ENCODE measurements around the gene ESAM.

The ESAM gene

GRCh38 chr11:124768914-124769313 is 6.8 kb upstream of the ESAM start:
- peaks cover 9% of the 10 kb centered on the region for H3K4me1 ChIP-seq (ENCODE audit: control insufficient read depth, insufficient read depth, low read length)
- no peaks in the 10 kb centered on the region for H3K27me3 ChIP-seq (ENCODE audit: control insufficient read depth, insufficient read depth, low read length)
- H3K9me3 ChIP-seq (ENCODE audit: control insufficient read depth, low read length) = no peaks in the 10 kb centered on the region
- H3K9ac ChIP-seq (ENCODE audit: low read length) = no peak overlapping the region
- H3K4me3 ChIP-seq (ENCODE audit: low read length) = no peak overlapping the region
- H3K36me3 ChIP-seq (ENCODE audit: control insufficient read depth, insufficient read depth, low read length) = no peaks in the 10 kb centered on the region

- Histone ChIP-seq H3K9me3 (ENCODE audit: control insufficient read depth, low read length) (no peaks in the 10 kb centered on the region), H3K27me3 (ENCODE audit: control insufficient read depth, insufficient read depth, low read length) (peaks cover 7% of the 10 kb centered on the region), H3K9ac (ENCODE audit: low read length) (no peak overlapping the region), H3K36me3 (ENCODE audit: control insufficient read depth, insufficient read depth, low read length) (no peaks in the 10 kb centered on the region), H3K4me3 (ENCODE audit: low read length) (no peak overlapping the region), H3K4me1 (ENCODE audit: control insufficient read depth, insufficient read depth, low read length) (peaks cover 25% of the 10 kb centered on the region)
Measured at GRCh38 chr11:124766156-124766555, 4.1 kb upstream of the ESAM start.

GRCh38 chr11:124763156-124763947 is 1.3 kb upstream of the ESAM start:
- Histone ChIP-seq H3K9me3 (ENCODE audit: control insufficient read depth, low read length) (no peaks in the 10 kb centered on the region), H3K9ac (ENCODE audit: low read length) (peak overlapping the region; percentile 58), H3K27me3 (ENCODE audit: control insufficient read depth, insufficient read depth, low read length) (peaks cover 35% of the 10 kb centered on the region), H3K36me3 (ENCODE audit: control insufficient read depth, insufficient read depth, low read length) (no peaks in the 10 kb centered on the region), H3K4me3 (ENCODE audit: low read length) (peak overlapping the region; percentile 47), H3K4me1 (ENCODE audit: control insufficient read depth, insufficient read depth, low read length) (peaks cover 42% of the 10 kb centered on the region)

DNA sequence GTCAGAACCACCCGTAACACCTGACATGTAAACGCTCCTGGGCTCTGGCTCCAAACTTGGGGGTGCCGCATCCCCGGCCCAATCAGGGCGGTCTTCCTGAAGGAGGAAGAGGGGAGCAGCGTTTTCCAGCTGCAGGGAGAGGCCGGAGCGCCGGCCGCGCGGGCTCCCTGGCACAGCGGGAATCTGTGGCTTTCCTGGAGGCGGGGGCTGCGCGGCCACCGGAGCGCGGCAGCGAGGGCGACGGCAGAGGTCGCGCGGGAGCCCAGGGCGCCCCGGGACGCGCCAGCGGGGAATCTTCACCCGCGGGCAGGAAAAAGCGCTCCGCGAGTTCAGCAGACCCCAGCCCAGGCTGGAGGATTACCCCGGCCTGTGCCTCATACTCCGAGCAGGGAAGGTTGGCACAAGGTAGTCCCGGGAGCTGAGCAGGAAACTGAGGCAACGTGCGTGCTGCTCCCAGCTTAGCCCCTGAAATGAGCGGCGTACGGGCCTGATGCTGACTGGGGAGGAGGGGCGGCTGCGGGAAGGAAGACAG is 600 bp upstream of the ESAM start:
- H3K4me1 ChIP-seq (ENCODE audit: control insufficient read depth, insufficient read depth, low read length) = peaks cover 49% of the 10 kb centered on the region
- H3K27me3 ChIP-seq (ENCODE audit: control insufficient read depth, insufficient read depth, low read length) = peaks cover 37% of the 10 kb centered on the region
- peak overlapping the region; percentile 58 for H3K9ac ChIP-seq (ENCODE audit: low read length)
- peak overlapping the region; percentile 47 for H3K4me3 ChIP-seq (ENCODE audit: low read length)
- no peaks in the 10 kb centered on the region for H3K36me3 ChIP-seq (ENCODE audit: control insufficient read depth, insufficient read depth, low read length)
- no peaks in the 10 kb centered on the region for H3K9me3 ChIP-seq (ENCODE audit: control insufficient read depth, low read length)

DNA sequence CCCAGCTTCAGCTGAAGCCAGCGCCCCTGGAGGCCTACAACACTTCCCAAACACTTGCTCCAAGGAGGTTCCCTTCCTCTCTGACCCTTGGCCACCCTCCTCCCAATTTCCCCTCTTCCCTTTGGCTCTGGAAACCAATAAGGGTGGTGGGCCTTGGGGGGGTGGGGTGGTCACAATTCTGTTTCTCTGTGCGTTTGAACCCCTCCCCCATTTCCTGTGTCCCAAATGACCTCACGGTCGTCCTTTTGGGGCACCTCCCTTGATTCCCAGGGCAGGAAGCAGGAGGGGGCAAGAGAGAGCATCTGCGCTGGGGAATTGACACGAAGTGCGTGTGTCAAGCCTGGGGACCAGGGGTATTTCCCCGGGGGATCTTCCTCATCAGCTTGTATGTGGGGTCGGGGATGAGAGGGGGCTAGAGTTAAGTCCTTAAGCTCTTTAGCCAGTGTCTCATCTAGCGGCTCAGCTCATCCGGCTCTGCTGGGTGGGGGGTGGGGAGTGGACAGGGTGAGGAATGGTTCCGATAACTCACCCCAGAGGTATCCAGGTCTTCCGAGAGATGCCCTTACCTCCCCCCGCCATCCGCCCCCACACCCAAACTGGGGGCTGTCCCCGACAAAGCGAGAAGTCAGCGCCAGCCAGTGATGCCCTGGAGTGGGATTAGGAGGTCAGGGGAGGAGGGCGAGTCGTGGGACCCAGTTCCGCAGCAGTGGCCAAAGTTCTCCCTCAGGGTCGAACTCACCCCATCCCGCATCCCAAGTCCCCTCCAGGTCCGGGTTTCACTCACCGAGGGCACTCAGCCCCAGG is 587 bp downstream of the ESAM start:
- no peaks in the 10 kb centered on the region for H3K36me3 ChIP-seq (ENCODE audit: control insufficient read depth, insufficient read depth, low read length)
- H3K9ac ChIP-seq (ENCODE audit: low read length) = peak overlapping the region; percentile 61
- H3K9me3 ChIP-seq (ENCODE audit: control insufficient read depth, low read length) = no peaks in the 10 kb centered on the region
- peaks cover 37% of the 10 kb centered on the region for H3K27me3 ChIP-seq (ENCODE audit: control insufficient read depth, insufficient read depth, low read length)
- no peak overlapping the region for H3K4me3 ChIP-seq (ENCODE audit: low read length)
- H3K4me1 ChIP-seq (ENCODE audit: control insufficient read depth, insufficient read depth, low read length) = peaks cover 50% of the 10 kb centered on the region

GRCh38 chr11:124760806-124761205 is 1.3 kb downstream of the ESAM start:
- peaks cover 50% of the 10 kb centered on the region for H3K4me1 ChIP-seq (ENCODE audit: control insufficient read depth, insufficient read depth, low read length)
- H3K36me3 ChIP-seq (ENCODE audit: control insufficient read depth, insufficient read depth, low read length) = no peaks in the 10 kb centered on the region
- H3K4me3 ChIP-seq (ENCODE audit: low read length) = no peak overlapping the region
- peak overlapping the region; percentile 16 for H3K9ac ChIP-seq (ENCODE audit: low read length)
- H3K9me3 ChIP-seq (ENCODE audit: control insufficient read depth, low read length) = no peaks in the 10 kb centered on the region
- H3K27me3 ChIP-seq (ENCODE audit: control insufficient read depth, insufficient read depth, low read length) = peaks cover 37% of the 10 kb centered on the region

- Histone ChIP-seq H3K36me3 (ENCODE audit: control insufficient read depth, insufficient read depth, low read length) (no peaks in the 10 kb centered on the region), H3K4me3 (ENCODE audit: low read length) (no peak overlapping the region), H3K4me1 (ENCODE audit: control insufficient read depth, insufficient read depth, low read length) (peaks cover 50% of the 10 kb centered on the region), H3K9ac (ENCODE audit: low read length) (no peak overlapping the region), H3K9me3 (ENCODE audit: control insufficient read depth, low read length) (no peaks in the 10 kb centered on the region), H3K27me3 (ENCODE audit: control insufficient read depth, insufficient read depth, low read length) (peaks cover 37% of the 10 kb centered on the region)
Measured at GRCh38 chr11:124760205-124760652, 1.9 kb downstream of the ESAM start.

GRCh38 chr11:124759266-124760204 is 2.6 kb downstream of the ESAM start:
- peaks cover 51% of the 10 kb centered on the region for H3K4me1 ChIP-seq (ENCODE audit: control insufficient read depth, insufficient read depth, low read length)
- H3K36me3 ChIP-seq (ENCODE audit: control insufficient read depth, insufficient read depth, low read length) = no peaks in the 10 kb centered on the region
- H3K9ac ChIP-seq (ENCODE audit: low read length) = peak overlapping the region; percentile 38
- no peak overlapping the region for H3K4me3 ChIP-seq (ENCODE audit: low read length)
- no peaks in the 10 kb centered on the region for H3K9me3 ChIP-seq (ENCODE audit: control insufficient read depth, low read length)
- H3K27me3 ChIP-seq (ENCODE audit: control insufficient read depth, insufficient read depth, low read length) = peaks cover 37% of the 10 kb centered on the region

GRCh38 chr11:124758355-124759265 is 3.5 kb downstream of the ESAM start:
- H3K36me3 ChIP-seq (ENCODE audit: control insufficient read depth, insufficient read depth, low read length) = no peaks in the 10 kb centered on the region
- H3K4me1 ChIP-seq (ENCODE audit: control insufficient read depth, insufficient read depth, low read length) = peaks cover 56% of the 10 kb centered on the region
- H3K27me3 ChIP-seq (ENCODE audit: control insufficient read depth, insufficient read depth, low read length) = peaks cover 37% of the 10 kb centered on the region
- H3K9ac ChIP-seq (ENCODE audit: low read length) = peak overlapping the region; percentile 38
- H3K9me3 ChIP-seq (ENCODE audit: control insufficient read depth, low read length) = no peaks in the 10 kb centered on the region
- no peak overlapping the region for H3K4me3 ChIP-seq (ENCODE audit: low read length)

DNA sequence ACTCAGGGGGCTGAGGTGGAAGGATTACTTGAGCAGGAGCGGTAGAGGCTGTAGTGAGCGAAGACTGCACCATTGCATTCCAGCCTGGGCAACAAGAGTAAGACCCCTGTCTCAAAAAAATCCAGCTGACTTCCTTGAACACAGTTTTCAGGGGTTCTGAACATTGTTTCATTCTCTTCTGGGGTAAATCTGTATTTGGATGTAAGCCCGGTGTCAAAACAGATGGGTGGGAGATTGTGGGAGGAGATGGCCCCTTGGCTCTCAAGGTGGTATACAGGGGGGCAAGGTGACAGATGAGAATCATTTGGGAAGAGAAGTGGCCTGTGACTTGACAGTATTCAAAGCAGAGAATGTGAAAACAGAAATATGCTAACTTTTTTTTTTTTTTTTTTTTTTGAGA is 4.8 kb downstream of the ESAM start:
- Histone ChIP-seq H3K9me3 (ENCODE audit: control insufficient read depth, low read length) (no peaks in the 10 kb centered on the region), H3K4me3 (ENCODE audit: low read length) (no peak overlapping the region), H3K4me1 (ENCODE audit: control insufficient read depth, insufficient read depth, low read length) (peaks cover 63% of the 10 kb centered on the region), H3K36me3 (ENCODE audit: control insufficient read depth, insufficient read depth, low read length) (no peaks in the 10 kb centered on the region), H3K27me3 (ENCODE audit: control insufficient read depth, insufficient read depth, low read length) (peaks cover 37% of the 10 kb centered on the region), H3K9ac (ENCODE audit: low read length) (no peak overlapping the region)

All from mucosa of stomach (tissue), 1 donor.